Ishikawa (cell line): ENCODE measurements around the gene IRAK1.

Source experiments
- CEBPB ChIP-seq: IDR thresholded peaks from 2 replicates; pipeline ENCODE4 v1.6.1; 2012
- CREB1 ChIP-seq: IDR thresholded peaks from 2 replicates; pipeline ENCODE4 v1.6.1; 2012; ENCODE audit warnings: low read depth
- EGR1 ChIP-seq: IDR thresholded peaks from 2 replicates; pipeline ENCODE4 v1.6.1; 2012
- EP300 ChIP-seq: IDR thresholded peaks from 2 replicates; pipeline ENCODE4 v1.6.1; 2012; ENCODE audit warnings: borderline replicate concordance
- FOXM1 ChIP-seq: IDR thresholded peaks from 2 replicates; pipeline ENCODE4 v1.6.1; 2012; ENCODE audit warnings: low read depth, borderline replicate concordance
- NFIC ChIP-seq: IDR thresholded peaks from 2 replicates; pipeline ENCODE4 v1.6.1; 2012
- RAD21 ChIP-seq: IDR thresholded peaks from 2 replicates; pipeline ENCODE4 v1.6.1; 2012; ENCODE audit warnings: low read depth
- TAF1 ChIP-seq: IDR thresholded peaks from 2 replicates; pipeline ENCODE4 v1.6.1; 2012; ENCODE audit warnings: low read depth, mild to moderate bottlenecking
- TCF12 ChIP-seq: IDR thresholded peaks from 2 replicates; pipeline ENCODE4 v1.6.1; 2012; ENCODE audit warnings: low read depth
- TEAD4 ChIP-seq: IDR thresholded peaks from 2 replicates; pipeline ENCODE4 v1.6.1; 2012
- YY1 ChIP-seq: IDR thresholded peaks from 2 replicates; pipeline ENCODE4 v1.6.1; 2012; ENCODE audit warnings: low read depth
- ZBTB7A ChIP-seq: IDR thresholded peaks from 2 replicates; pipeline ENCODE4 v1.6.1; 2012; ENCODE audit warnings: low read depth
- TF ChIP-seq, protein P1 (sequence below): IDR thresholded peaks from 2 replicates; pipeline ENCODE4 v1.6.1; 2012; ENCODE audit warnings: low read depth, mild to moderate bottlenecking
- TF ChIP-seq, protein P2 (sequence below): IDR thresholded peaks from 2 replicates; pipeline ENCODE4 v1.6.1; 2012
- TF ChIP-seq, protein P3 (sequence below): IDR thresholded peaks from 2 replicates; pipeline ENCODE4 v1.6.1; 2012

The IRAK1 gene

GRCh38 chrX:154018518-154019060, 1.1 kb downstream of the IRAK1 start:
- TF ChIP-seq, protein P1, sequence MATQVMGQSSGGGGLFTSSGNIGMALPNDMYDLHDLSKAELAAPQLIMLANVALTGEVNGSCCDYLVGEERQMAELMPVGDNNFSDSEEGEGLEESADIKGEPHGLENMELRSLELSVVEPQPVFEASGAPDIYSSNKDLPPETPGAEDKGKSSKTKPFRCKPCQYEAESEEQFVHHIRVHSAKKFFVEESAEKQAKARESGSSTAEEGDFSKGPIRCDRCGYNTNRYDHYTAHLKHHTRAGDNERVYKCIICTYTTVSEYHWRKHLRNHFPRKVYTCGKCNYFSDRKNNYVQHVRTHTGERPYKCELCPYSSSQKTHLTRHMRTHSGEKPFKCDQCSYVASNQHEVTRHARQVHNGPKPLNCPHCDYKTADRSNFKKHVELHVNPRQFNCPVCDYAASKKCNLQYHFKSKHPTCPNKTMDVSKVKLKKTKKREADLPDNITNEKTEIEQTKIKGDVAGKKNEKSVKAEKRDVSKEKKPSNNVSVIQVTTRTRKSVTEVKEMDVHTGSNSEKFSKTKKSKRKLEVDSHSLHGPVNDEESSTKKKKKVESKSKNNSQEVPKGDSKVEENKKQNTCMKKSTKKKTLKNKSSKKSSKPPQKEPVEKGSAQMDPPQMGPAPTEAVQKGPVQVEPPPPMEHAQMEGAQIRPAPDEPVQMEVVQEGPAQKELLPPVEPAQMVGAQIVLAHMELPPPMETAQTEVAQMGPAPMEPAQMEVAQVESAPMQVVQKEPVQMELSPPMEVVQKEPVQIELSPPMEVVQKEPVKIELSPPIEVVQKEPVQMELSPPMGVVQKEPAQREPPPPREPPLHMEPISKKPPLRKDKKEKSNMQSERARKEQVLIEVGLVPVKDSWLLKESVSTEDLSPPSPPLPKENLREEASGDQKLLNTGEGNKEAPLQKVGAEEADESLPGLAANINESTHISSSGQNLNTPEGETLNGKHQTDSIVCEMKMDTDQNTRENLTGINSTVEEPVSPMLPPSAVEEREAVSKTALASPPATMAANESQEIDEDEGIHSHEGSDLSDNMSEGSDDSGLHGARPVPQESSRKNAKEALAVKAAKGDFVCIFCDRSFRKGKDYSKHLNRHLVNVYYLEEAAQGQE = no peak
- no peak for TF ChIP-seq YY1
- TF ChIP-seq EGR1 = no peak

- TF ChIP-seq FOXM1 = no peak
- TF ChIP-seq, protein P2, sequence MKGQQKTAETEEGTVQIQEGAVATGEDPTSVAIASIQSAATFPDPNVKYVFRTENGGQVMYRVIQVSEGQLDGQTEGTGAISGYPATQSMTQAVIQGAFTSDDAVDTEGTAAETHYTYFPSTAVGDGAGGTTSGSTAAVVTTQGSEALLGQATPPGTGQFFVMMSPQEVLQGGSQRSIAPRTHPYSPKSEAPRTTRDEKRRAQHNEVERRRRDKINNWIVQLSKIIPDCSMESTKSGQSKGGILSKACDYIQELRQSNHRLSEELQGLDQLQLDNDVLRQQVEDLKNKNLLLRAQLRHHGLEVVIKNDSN = no peak
- TF ChIP-seq TCF12 = no peak
- no peak for TF ChIP-seq EP300
- TF ChIP-seq, protein P3, sequence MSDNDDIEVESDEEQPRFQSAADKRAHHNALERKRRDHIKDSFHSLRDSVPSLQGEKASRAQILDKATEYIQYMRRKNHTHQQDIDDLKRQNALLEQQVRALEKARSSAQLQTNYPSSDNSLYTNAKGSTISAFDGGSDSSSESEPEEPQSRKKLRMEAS = no peak
- TF ChIP-seq NFIC = no peak
- TF ChIP-seq EGR1 = no peak
- no peak for TF ChIP-seq RAD21
- TF ChIP-seq ZBTB7A = no peak
- TF ChIP-seq CREB1 = no peak
- no peak for TF ChIP-seq TEAD4
- no peak for TF ChIP-seq CEBPB
- TF ChIP-seq, protein P1 = no peak
- TF ChIP-seq YY1 = no peak
- no peak for TF ChIP-seq TAF1
Observed at GRCh38 chrX:154017766-154018517, 1.8 kb downstream of the IRAK1 start.

DNA sequence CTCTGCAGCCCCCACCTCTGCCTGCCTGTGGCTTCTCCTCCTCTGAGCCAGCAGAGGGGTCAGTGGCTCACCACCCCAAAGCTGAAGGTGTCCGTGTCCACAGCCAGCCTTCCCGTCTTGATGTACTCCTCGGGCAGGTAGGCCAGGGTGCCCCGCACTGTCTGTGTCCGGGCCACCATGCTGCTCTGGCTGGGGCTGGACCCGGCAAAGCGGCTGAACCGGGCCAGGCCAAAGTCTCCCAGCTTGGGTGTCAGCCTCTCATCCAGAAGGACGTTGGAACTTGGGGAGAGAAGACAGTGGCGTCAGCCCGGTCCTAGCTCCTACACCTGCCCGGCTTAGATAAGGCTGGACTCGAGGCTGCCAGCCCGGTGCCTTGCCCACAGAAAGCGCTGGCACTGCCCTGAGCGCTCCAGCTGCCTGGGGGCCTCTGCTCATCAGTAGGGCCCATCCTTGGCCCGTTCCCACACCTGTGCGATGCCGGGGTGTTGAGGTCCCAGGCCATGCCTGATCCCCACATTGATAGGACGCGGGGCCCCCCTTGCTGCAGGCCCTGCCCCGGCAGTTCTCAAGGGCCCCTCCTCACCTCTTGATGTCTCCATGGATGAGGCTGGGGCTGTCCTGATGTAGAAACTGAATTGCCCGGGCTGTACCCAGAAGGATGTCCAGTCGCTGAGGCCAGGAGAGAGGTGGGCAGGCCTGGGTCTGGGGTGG, 3.2 kb downstream of the IRAK1 start:
- TF ChIP-seq TAF1 (no peak), CEBPB (no peak), EGR1 (no peak), EP300 (no peak), YY1 (no peak)
- TF ChIP-seq, protein P2 = no peak
- TF ChIP-seq, protein P3 = no peak

DNA sequence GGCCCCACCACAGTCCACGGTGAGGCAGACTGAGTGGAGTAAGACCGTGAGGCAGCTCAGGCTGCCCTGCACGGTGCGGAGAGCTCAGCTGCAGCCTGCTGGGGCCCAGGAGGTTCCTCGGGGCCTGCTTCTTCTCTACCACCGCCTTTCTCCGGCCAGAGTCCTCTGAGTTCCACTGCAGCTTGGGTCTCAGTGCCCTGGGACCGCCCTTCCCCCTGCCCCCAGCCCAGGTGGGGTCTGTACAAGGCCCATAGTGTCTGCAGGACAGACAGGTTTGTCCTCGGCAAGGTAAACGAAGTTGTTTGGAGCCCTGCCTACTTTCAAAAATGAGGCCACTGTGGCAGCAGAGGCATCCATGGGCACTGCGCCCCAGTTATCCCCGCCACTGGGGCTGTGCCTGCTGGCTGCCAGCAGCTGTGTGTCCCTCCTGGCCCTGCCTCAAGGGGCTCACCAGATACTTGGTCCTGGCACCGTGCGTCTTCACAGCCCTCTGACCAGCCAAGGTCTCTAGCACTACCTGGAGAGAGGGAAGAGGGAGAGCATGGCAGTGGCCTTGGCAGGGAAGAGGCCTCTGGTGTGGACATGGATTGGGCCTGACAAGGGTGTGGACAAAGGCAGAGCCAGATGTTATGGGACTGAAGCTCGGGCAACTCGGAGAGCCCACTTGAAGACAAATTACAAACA, 4.0 kb downstream of the IRAK1 start:
- TF ChIP-seq ZBTB7A = no peak
- TF ChIP-seq EGR1 = no peak
- TF ChIP-seq CREB1 = no peak
- TF ChIP-seq CEBPB = no peak
- TF ChIP-seq TAF1 = no peak
- TF ChIP-seq, protein P2 = no peak
- TF ChIP-seq, protein P1 = no peak
- no peak for TF ChIP-seq FOXM1
- TF ChIP-seq, protein P3 = no peak
